Natural killer cell treated with Interleukin-12 subunit alpha and Interleukin-12 subunit beta and Interleukin-15 and Interleukin-18, amount 100 ng/mL, for 72 hours (primary cell): ENCODE measurements around the gene PRKAA2. TPM values are rescaled to one million over a fixed set of nuclear protein-coding genes. Genes with fewer than 3 reads are reported as not detected.
A peak's percentile ranks its signal among the peaks of the same experiment; 100 is the strongest.
"Not testable (repeated sequence)": the region's sequence is repeated elsewhere in the genome, so short reads cannot be mapped to it uniquely, and the experiment has no call there.

Experiments used
- ATAC-seq, 2 donors: fragments of 150-1000 bp; cut with Tn5 transposase in 1 of 2; sonication (Bioruptor Pico), chemical (Tn5 transposase) in 1 of 2; 2 replicates each; pipeline ENCODE4 v1.10.0; 2021
- DNase-seq: peaks from one replicate; pipeline ENCODE4 v3.0.0; 2022; ENCODE audit warnings: low spot score
- H3K27ac Mint-ChIP-seq, 2 donors: 1 replicate in 1 of 2; 2 replicates in 1 of 2; pipeline ENCODE4 v1.8.0; 2022; ENCODE audit warnings: mixed read lengths in 2 of 2, mild to moderate bottlenecking in 1 of 2, moderate library complexity in 1 of 2
- H3K27me3 Mint-ChIP-seq, 2 donors: 1 replicate in 1 of 2; 2 replicates in 1 of 2; pipeline ENCODE4 v1.8.0; 2022; ENCODE audit warnings: mixed read lengths in 2 of 2
- H3K36me3 Mint-ChIP-seq: one replicate; pipeline ENCODE4 v1.8.0; 2022; ENCODE audit warnings: mixed read lengths
- H3K4me1 Mint-ChIP-seq, 2 donors: 1 replicate in 1 of 2; 2 replicates in 1 of 2; pipeline ENCODE4 v1.8.0; 2022; ENCODE audit warnings: low read depth in 2 of 2, mixed read lengths in 2 of 2, mild to moderate bottlenecking in 1 of 2
- H3K4me3 Mint-ChIP-seq: one replicate; pipeline ENCODE4 v1.8.0; 2022; ENCODE audit warnings: mixed read lengths
- H3K9me3 Mint-ChIP-seq: 2 replicates; pipeline ENCODE4 v1.8.0; 2022; ENCODE audit warnings: mixed read lengths
- total RNA-seq, 2 donors: library from RNA; stranded (reverse); gene quantifications; one replicate each; pipeline ENCODE4 v1.2.3, GENCODE V29; 2022

PRKAA2 gene
- under 1 TPM in 1 of 2 donors, not detected in 1; 0.05 TPM for total RNA-seq

DNA sequence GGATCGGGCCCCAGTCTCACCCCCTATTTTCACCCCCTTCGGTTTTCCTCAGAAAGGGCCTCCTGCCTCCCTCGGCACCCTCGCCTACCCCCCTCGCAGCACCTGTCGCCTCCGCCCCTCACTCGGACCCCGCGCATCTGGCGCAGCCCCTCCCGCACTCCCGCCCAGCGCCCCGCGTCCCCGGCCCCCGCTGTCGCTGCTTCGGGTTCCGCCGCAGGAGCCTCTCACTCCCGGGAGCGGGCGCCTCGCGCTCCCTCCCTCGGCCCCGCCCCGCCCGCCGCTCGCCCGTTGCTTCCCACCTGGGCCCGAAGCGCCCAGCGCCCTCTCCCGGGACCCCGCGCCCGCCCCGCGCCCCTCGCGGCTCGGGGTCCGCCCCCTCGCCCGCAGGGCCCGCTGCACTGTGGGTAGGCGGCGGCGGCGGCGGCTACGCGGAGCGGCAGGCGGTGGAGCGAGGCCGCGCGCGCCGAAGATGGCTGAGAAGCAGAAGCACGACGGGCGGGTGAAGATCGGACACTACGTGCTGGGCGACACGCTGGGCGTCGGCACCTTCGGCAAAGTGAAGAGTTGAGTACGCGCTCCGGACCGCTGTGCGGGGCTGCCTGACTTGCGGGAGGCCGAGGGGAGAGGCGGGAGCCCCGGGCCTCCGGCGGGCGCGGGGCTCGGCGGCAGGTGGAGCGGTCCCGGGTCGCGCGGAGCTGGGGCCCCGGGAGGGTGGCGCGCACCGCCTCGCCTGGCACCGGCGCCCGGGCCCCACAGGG lies at the start of gene PRKAA2:
PRKAA2 (plus strand) TSS at position 396 of the 758 bp plus-strand sequence; CDS start at position 470, 74 bp downstream.
- no peaks in the 10 kb centered on the region for H3K9me3 Mint-ChIP-seq
- ATAC-seq (peak; percentile 31 to 56), DNase-seq (no peak)
- no peak within 1 kb of the TSS for H3K27ac Mint-ChIP-seq
- no peak within 1 kb of the TSS for H3K4me3 Mint-ChIP-seq
- H3K4me1 Mint-ChIP-seq: peaks cover 0 to 6% of the 10 kb centered on the region in 2 donors
- H3K36me3 Mint-ChIP-seq: peaks cover 11% of the 10 kb centered on the region
- H3K27me3 Mint-ChIP-seq: peaks cover 32 to 58% of the 10 kb centered on the region in 2 donors

DNA sequence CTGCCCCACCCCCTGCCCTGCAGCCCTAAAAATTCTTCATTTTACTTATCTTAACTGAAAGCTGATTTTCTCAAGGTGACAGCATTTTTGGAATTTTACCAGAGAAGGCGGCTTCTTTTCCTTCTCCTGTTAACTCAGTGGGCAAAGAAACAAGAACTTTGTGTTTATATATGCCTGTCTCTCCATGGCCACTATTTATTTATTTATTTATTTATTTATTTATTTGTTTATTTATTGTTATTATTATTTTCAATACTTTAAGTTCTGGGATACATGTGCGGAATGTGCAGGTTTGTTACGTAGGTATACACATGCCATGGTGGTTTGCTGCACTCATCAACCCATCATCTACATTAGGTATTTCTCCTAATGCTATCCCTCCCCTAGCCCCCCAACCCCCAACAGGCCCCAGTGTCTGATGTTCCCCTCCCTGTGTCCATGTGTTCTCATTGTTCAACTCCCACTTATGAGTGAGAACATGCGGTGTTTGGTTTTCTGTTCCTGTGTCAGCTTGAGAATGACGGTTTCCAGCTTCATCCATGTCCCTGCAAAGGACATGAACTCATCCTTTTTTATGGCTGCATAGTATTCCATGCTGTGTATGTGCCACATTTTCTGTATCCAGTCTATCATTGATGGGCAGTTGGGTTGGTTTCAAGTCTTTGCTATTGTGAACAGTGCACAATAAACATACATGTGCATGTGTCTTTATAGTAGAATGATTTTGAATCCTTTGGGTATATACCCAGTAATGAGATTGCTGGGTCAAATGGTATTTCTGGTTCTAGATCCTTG lies 49.5 kb upstream of the PRKAA2 start:
- H3K27me3 Mint-ChIP-seq: peaks cover 0 to 14% of the 10 kb centered on the region in 2 donors
- ATAC-seq, H3K27ac Mint-ChIP-seq, H3K9me3 Mint-ChIP-seq, H3K36me3 Mint-ChIP-seq, DNase-seq, H3K4me3 Mint-ChIP-seq, H3K4me1 Mint-ChIP-seq: not testable (repeated sequence)

DNA sequence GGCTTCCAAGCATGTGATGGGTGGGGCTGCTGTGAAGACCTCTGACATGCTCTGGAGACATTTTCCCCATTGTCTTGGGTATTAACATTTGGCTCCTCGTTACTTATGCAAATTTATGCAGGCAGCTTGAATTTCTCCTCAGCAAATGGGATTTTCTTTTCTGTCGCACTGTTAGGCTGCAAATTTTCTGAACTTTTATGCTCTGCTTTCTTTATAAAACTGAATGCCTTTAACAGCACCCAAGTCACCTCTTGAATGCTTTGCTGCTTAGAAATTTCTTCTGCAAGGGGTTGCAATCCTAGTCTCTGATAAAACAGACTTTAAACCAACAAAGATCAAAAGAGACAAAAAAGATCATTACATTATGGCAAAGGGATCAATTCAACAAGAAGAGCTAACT lies 35.0 kb upstream of the PRKAA2 start:
- not testable (repeated sequence) for H3K4me3 Mint-ChIP-seq, H3K9me3 Mint-ChIP-seq, H3K36me3 Mint-ChIP-seq, H3K4me1 Mint-ChIP-seq, H3K27ac Mint-ChIP-seq, DNase-seq, ATAC-seq
- H3K27me3 Mint-ChIP-seq: peaks cover 14 to 15% of the 10 kb centered on the region in 2 donors

DNA sequence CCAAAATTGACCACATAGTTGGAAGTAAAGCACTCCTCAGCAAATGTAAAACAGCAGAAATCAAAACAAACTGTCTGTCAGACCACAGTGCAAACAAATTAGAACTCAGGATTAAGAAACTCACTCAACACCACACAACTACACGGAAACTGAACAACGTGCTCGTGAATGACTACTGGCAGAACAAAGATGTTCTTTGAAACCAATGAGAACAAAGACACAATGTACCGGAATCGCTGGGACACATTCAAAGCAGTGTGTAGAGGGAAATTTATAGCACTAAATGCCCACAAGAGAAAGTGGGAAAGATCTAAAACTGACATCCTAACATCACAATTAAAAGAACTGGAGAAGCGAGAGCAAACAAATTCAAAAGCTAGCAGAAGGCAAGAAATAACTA lies 34.3 kb upstream of the PRKAA2 start:
- H3K9me3 Mint-ChIP-seq, DNase-seq, H3K36me3 Mint-ChIP-seq, H3K27ac Mint-ChIP-seq, H3K4me3 Mint-ChIP-seq, H3K4me1 Mint-ChIP-seq, ATAC-seq: not testable (repeated sequence)
- H3K27me3 Mint-ChIP-seq: peaks cover 9 to 13% of the 10 kb centered on the region in 2 donors

DNA sequence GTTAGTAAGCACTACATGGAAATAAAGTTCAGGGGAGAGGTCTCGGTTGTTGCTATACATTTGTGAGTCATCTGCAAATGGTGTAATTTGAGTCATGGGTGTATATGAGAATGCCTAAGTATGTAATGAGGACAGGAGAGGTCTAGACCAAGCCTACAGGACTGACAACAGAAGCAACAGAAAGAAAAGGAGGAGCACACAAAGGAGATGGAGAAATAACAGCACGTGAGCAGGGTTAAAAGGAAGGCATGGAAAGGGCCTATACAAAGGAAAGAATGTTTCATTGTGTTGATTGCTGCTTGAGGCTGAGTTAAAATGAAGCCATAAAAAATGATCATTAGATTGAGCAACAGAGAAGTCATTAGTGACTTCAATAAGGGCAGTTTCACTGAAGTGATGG lies 28.0 kb upstream of the PRKAA2 start:
- Mint-ChIP-seq H3K27me3 (peaks cover 8 to 15% of the 10 kb centered on the region in 2 donors), H3K4me3 (no peak overlapping the region), H3K9me3 (peaks cover 10% of the 10 kb centered on the region), H3K27ac (no peak overlapping the region), H3K36me3 (no peaks in the 10 kb centered on the region), H3K4me1 (no peaks in the 10 kb centered on the region)
- DNase-seq: no peak
- no peak for ATAC-seq

DNA sequence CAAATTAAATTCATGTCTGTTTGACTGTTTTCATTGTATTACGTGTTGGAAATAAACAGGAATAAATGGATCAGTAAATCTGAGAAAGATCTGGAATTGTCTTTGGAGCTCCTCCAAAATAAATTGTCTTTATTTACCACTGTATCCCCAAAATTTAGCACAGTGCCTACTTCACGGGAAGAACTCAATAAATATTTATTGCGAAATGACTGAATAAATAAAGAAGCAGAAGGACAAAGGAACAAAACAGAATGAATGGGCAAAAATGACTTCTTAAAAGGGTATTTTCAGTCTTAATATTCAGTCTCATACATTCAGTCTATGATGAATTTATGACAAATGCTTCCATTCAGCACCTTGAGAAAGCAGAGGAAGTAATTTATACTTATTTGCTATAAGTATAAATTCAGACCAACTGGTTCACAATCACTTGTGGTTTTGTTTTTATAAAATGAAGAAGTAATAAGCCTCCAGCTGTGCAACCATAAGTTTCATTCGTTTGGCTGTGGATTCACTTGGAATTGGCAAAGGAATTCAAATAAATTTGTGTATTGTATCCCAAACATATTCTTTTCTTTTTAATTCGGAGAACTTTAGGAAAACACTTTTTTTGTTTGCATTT lies 19.2 kb upstream of the PRKAA2 start:
- H3K9me3 Mint-ChIP-seq: no peaks in the 10 kb centered on the region
- H3K4me1 Mint-ChIP-seq: no peaks in the 10 kb centered on the region
- H3K36me3 Mint-ChIP-seq: no peaks in the 10 kb centered on the region
- no peak overlapping the region for H3K4me3 Mint-ChIP-seq
- DNase-seq: no peak
- peaks cover 14 to 32% of the 10 kb centered on the region in 2 donors for H3K27me3 Mint-ChIP-seq
- H3K27ac Mint-ChIP-seq: no peak overlapping the region
- no peak for ATAC-seq

DNA sequence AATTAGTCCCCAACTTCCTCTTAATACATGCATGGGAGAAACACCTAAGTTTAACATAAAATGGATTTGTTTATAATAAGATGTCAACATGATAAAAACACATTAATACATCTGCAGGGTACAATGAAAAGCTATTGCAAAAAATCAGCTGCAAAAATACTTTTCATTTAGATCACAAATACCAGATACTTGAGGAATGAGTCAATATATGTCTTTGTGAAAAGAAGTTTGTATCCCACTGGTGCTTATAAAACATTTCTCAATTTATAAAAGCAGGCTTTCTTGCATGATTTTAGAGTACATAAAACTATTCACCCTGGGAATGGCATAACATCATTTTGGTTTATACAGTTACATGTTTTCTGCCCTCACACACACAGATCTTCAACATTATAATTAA lies 18.6 kb upstream of the PRKAA2 start:
- no peaks in the 10 kb centered on the region for H3K36me3 Mint-ChIP-seq
- ATAC-seq (no peak), DNase-seq (no peak)
- no peak overlapping the region for H3K27ac Mint-ChIP-seq
- no peaks in the 10 kb centered on the region for H3K4me1 Mint-ChIP-seq
- peaks cover 11 to 32% of the 10 kb centered on the region in 2 donors for H3K27me3 Mint-ChIP-seq
- no peaks in the 10 kb centered on the region for H3K9me3 Mint-ChIP-seq
- H3K4me3 Mint-ChIP-seq: no peak overlapping the region

DNA sequence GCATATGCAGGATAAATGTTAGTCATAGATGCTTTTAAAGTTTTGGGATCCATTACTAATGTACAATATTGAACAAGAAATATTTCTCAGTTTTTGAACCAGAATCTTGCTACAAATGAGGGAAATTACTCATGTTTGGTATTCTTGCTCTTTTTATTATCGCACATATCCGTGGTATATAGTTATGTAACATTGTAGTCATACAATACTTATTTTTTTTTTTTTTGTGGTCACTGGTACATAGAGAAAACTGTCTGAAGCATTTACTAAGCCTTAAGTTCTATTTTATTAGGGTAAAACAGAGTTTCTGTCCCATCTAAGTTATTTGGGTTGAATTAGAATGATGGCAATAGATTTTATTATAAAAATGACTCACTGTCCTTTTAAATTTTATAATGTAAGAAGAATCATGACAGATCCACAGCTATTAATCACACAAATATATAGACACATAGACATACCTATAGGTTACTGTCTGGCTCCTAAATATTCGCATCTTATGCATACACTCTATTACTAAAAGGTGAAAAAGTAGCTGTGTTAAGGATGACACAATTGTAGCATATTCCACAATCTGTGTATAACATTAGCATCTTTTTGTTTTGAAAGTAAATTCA lies 18.0 kb upstream of the PRKAA2 start:
- H3K27me3 Mint-ChIP-seq: peaks cover 11 to 33% of the 10 kb centered on the region in 2 donors
- H3K9me3 Mint-ChIP-seq: no peaks in the 10 kb centered on the region
- H3K4me3 Mint-ChIP-seq: no peak overlapping the region
- H3K36me3 Mint-ChIP-seq: no peaks in the 10 kb centered on the region
- H3K4me1 Mint-ChIP-seq: no peaks in the 10 kb centered on the region
- ATAC-seq (no peak), DNase-seq (no peak)
- no peak overlapping the region for H3K27ac Mint-ChIP-seq

DNA sequence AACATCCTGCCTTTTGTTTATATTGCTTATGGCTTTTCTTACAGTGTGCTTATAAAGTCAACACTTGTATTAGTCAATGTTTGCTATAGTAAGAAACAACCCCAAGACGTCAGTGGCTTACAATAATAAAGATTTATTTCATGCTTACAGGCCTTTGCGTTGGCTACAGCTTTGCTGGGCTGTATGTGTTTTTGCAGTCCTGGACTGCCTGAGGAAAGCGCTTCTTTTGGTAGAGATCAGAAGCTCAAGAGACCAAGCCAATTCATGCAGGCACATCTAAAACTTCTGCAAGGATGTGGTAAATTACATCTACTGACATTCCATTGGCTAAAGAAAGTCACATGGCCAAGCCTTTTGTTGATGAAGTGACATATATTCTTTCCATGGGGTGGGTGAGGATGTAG lies 17.5 kb upstream of the PRKAA2 start:
- Mint-ChIP-seq H3K9me3 (no peaks in the 10 kb centered on the region), H3K4me1 (no peaks in the 10 kb centered on the region), H3K4me3 (no peak overlapping the region), H3K36me3 (no peaks in the 10 kb centered on the region), H3K27me3 (peaks cover 14 to 37% of the 10 kb centered on the region in 2 donors), H3K27ac (no peak overlapping the region)
- no peak for ATAC-seq
- DNase-seq: no peak

DNA sequence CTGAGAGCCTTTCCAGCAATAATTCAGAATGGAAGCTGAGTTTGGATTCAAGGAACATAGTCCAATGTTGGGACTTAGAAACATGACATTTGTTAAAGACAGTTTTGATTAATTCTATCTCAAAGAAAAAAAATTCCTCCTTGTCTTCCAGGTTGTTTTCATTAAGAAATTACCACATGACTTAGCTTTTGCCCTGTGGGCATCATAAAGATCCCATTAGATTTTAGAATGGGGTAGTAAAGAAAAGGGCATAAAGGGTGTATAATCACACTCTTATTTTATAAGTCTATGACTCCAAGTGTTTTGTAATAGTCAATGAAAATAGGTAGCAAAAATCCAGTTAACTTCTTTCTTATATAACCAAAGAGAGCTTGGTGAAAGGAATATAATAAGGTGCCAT lies 14.3 kb upstream of the PRKAA2 start:
- no peak overlapping the region for H3K27ac Mint-ChIP-seq
- DNase-seq (no peak), ATAC-seq (no peak)
- no peaks in the 10 kb centered on the region for H3K36me3 Mint-ChIP-seq
- no peaks in the 10 kb centered on the region for H3K4me1 Mint-ChIP-seq
- no peak overlapping the region for H3K4me3 Mint-ChIP-seq
- H3K9me3 Mint-ChIP-seq: no peaks in the 10 kb centered on the region
- peaks cover 14 to 29% of the 10 kb centered on the region in 2 donors for H3K27me3 Mint-ChIP-seq

DNA sequence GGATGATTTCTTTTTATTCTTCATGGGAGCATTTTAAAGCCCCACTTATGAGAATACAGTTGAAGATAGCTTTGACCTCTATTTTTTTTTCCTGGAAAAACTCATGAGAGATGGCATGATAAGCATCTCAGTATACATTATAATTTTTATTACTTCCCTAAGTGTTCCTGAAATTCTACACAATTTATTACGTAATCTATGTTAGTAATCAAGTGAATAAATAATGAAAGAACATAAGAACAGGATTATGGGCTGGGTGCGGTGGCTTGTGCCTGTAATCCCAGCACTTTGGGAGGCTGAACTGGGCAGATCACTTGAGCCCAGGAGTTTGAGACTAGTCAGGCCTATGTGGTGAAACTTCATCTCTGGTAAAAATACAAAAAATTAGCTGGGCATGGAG lies 13.2 kb upstream of the PRKAA2 start:
- no peak for DNase-seq
- no peaks in the 10 kb centered on the region for H3K9me3 Mint-ChIP-seq
- H3K27ac Mint-ChIP-seq: no peak overlapping the region
- no peak overlapping the region for H3K4me3 Mint-ChIP-seq
- H3K27me3 Mint-ChIP-seq: peaks cover 14 to 28% of the 10 kb centered on the region in 2 donors
- ATAC-seq: no peak
- H3K4me1 Mint-ChIP-seq: no peaks in the 10 kb centered on the region
- no peaks in the 10 kb centered on the region for H3K36me3 Mint-ChIP-seq

DNA sequence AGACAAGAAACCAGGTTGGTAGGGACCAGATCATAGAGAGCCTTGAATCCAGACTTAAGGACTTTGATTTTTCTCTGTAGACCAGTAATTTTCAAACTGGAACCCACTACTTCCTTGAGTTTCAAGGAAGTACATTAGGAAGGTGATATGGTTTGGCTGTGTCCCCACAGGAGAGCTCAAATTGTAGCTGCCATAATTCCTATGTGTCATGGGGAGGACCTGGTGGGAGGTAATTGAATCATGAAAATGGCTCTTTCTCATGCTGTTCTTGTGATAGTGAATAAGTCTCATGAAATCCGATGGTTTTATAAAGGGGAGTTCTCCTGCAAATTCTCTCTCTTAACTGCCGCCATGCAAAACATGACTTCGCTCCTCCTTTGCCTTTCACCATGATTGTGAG lies 10.1 kb upstream of the PRKAA2 start:
- H3K27me3 Mint-ChIP-seq: peaks cover 5 to 12% of the 10 kb centered on the region in 2 donors
- no peak for ATAC-seq
- no peaks in the 10 kb centered on the region for H3K9me3 Mint-ChIP-seq

DNA sequence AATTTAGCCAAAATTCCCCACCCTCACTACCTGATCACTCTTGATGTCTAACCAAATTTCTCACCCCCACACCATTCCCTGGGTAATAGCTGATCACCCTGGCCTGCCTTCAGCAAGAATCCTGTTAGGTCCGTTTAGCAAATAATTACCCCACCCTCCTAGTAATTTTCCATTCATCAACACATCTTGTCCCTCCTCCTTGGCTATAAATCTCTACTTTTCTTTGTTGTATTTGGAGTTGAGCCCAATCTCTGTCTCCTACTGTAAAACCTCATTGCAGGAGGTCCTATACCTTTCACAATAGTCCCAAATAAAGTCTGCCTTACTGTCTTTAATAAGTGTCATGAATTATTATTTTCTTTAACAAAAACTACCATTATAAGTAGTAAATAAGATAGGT lies 6.9 kb upstream of the PRKAA2 start:
- Mint-ChIP-seq H3K27me3 (peaks cover 8 to 12% of the 10 kb centered on the region in 2 donors), H3K4me1 (no peaks in the 10 kb centered on the region), H3K4me3 (no peak overlapping the region), H3K36me3 (no peaks in the 10 kb centered on the region), H3K9me3 (no peaks in the 10 kb centered on the region), H3K27ac (no peak overlapping the region)
- DNase-seq: no peak
- no peak for ATAC-seq

More for the DNA sequence above, 10.1 kb upstream of the PRKAA2 start:
- no peak for DNase-seq
- no peaks in the 10 kb centered on the region for H3K36me3 Mint-ChIP-seq
- H3K27ac Mint-ChIP-seq: no peak overlapping the region
- no peak overlapping the region for H3K4me3 Mint-ChIP-seq
- H3K4me1 Mint-ChIP-seq: no peaks in the 10 kb centered on the region
